Stomach (tissue), 4 donors: Measurements from ENCODE around the gene SYTL1.

Source experiments
- CTCF ChIP-seq, 7 experiments: fragments of 450-650 bp in 4 of 7; fragments of 200-600 bp in 3 of 7; sonication (generic) in 3 of 7; IDR thresholded peaks; one replicate each; pipeline ENCODE4 v1.5.1; 2016 to 2019; ENCODE audit warnings: antibody characterized with exemption in 7 of 7, control low read depth in 2 of 7, mild to moderate bottlenecking in 1 of 7
- EP300 ChIP-seq: sonication (generic); formaldehyde crosslinking; IDR thresholded peaks from one replicate; pipeline ENCODE4 v1.6.1; 2017; ENCODE audit warnings: antibody characterized with exemption

DNA sequence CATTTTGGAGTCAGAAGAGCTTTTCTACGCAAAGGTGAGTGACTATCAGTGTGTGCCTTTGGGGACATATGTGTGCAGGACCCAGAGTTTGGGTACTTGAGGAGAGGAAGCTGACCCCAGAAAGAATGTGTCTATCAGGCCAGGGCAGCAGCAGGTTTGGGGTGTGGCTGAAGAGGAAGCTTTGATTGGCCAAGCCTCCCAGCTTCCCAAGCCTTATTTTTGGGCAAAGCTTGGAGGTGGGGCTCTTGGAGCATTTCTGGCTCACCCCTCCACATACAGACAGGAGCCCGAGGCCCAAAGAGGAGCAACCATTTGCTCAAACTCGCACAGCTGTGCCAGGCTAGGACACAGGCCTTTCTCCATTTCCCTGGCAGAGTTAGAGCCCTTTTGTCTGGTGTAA is 55.3 kb downstream of the SYTL1 start:
- TF ChIP-seq CTCF (IDR thresholded peaks at IDR 0.05): no peak
- TF ChIP-seq EP300: no peak
